Measurements from ENCODE around the gene WDR64. TPM values are rescaled to one million over a fixed set of nuclear protein-coding genes. Genes with fewer than 3 reads are reported as not detected.

Gene WDR64
- total and polyA plus RNA-seq, 2 donors (not counting 3 experiments of a cell fraction or from before 2014, with no cell fraction given) = not detected

GRCh38 chr1:241799416-241799815, 147.3 kb downstream of the WDR64 start:
- Histone ChIP-seq H2AFZ (ENCODE audit: low read depth, low read length) (no peak overlapping the region), H3K9me3 (replicated peaks; ENCODE audit: control insufficient read depth, insufficient read depth, low read length) (no peaks in the 10 kb centered on the region), H3K27me3 (ENCODE audit: control insufficient read depth in 2 of 2, insufficient read depth in 2 of 2, low read length in 2 of 2) (no peaks in the 10 kb centered on the region), H3K9ac (replicated peaks; ENCODE audit: extremely low read depth, insufficient read depth, low read length) (no peak overlapping the region), H3K27ac (ENCODE audit: insufficient read depth, low read depth, low read length) (no peak overlapping the region), H3K79me2 (ENCODE audit: control insufficient read depth, insufficient read depth, low read length) (no peaks in the 10 kb centered on the region), H3K4me1 (ENCODE audit: control insufficient read depth, extremely low read depth, insufficient read depth, low read length) (no peaks in the 10 kb centered on the region), H3K36me3 (ENCODE audit: control insufficient read depth in 2 of 2, extremely low read depth in 1 of 2, insufficient read depth in 2 of 2, low read length in 2 of 2) (no peaks in the 10 kb centered on the region), H4K20me1 (replicated peaks; ENCODE audit: control insufficient read depth, extremely low read depth, insufficient read depth, low read length) (no peaks in the 10 kb centered on the region), H3K4me2 (ENCODE audit: insufficient read depth, low read length) (no peak overlapping the region), H3K4me3 (replicated peaks in 1 of 3; ENCODE audit: insufficient read depth in 1 of 3, low read depth in 1 of 3, low read length in 3 of 3) (no peak overlapping the region), H3K9me1 (replicated peaks; ENCODE audit: control insufficient read depth, extremely low read depth, insufficient read depth, low read length) (no peaks in the 10 kb centered on the region)
- FAIRE-seq (no peak), DNase-seq (ENCODE audit: low read depth, low spot score) (no peak)
- POLR2A ChIA-PET = no interaction called here
- BruUV-seq (replicated peaks) = no TSS peak
- intact Hi-C loops (cut with micrococcal nuclease) = no loop called here
- TF ChIP-seq POLR2A (IDR thresholded peaks at IDR 0.05; ENCODE audit: low read depth, low read length) (no peak), MAX (IDR thresholded peaks at IDR 0.05; ENCODE audit: insufficient read depth, insufficient read length) (no peak), EZH2 (IDR thresholded peaks at IDR 0.05; ENCODE audit: borderline replicate concordance, low read depth, low read length, severe bottlenecking) (no peak), MYC (IDR thresholded peaks at IDR 0.05; ENCODE audit: low read depth, low read length) (no peak), JUN (IDR thresholded peaks at IDR 0.05; ENCODE audit: borderline replicate concordance, insufficient read depth, insufficient read length, low read depth) (no peak), FOS (IDR thresholded peaks at IDR 0.05; ENCODE audit: borderline replicate concordance, insufficient read depth, low read length) (no peak), POLR2AphosphoS5 (IDR thresholded peaks at IDR 0.05; ENCODE audit: insufficient read depth, low read depth, low read length) (no peak), GATA2 (IDR thresholded peaks at IDR 0.05; ENCODE audit: insufficient read depth, insufficient read length, low read depth, low read length) (no peak)
- TF ChIP-seq, protein P1, sequence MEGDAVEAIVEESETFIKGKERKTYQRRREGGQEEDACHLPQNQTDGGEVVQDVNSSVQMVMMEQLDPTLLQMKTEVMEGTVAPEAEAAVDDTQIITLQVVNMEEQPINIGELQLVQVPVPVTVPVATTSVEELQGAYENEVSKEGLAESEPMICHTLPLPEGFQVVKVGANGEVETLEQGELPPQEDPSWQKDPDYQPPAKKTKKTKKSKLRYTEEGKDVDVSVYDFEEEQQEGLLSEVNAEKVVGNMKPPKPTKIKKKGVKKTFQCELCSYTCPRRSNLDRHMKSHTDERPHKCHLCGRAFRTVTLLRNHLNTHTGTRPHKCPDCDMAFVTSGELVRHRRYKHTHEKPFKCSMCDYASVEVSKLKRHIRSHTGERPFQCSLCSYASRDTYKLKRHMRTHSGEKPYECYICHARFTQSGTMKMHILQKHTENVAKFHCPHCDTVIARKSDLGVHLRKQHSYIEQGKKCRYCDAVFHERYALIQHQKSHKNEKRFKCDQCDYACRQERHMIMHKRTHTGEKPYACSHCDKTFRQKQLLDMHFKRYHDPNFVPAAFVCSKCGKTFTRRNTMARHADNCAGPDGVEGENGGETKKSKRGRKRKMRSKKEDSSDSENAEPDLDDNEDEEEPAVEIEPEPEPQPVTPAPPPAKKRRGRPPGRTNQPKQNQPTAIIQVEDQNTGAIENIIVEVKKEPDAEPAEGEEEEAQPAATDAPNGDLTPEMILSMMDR (IDR thresholded peaks at IDR 0.05; ENCODE audit: extremely low read depth in 1 of 2, insufficient read depth in 1 of 2, low read depth in 1 of 2, low read length in 2 of 2) = no peak
- dilution Hi-C loops (cut with MboI; ENCODE audit: extremely low pct_ligation_motif_present, low sequenced_read_pairs) = no loop called here
- CTCF ChIA-PET = no interaction called here

Data from endothelial cell of umbilical vein (primary cell).